Adipocyte (in vitro differentiated cells): Measurements from ENCODE around the gene FOXR1.
"Not testable (repeated sequence)": the region's sequence is repeated elsewhere in the genome, so short reads cannot be mapped to it uniquely, and the experiment has no call there.

Experiments used
- DNase-seq: peaks from one replicate; pipeline ENCODE4 v3.0.0-alpha.2; 2015; ENCODE audit warnings: low read depth
- H3K27me3 ChIP-seq: replicated peaks from 2 replicates; pipeline ENCODE4 v1.7.0; 2013; ENCODE audit warnings: mild to moderate bottlenecking, low read length, moderate library complexity; ENCODE audit not compliant: control insufficient read depth, insufficient read depth
- H3K36me3 ChIP-seq: 2 replicates; pipeline ENCODE4 v1.7.0; 2013; ENCODE audit warnings: low read length, mild to moderate bottlenecking, moderate library complexity; ENCODE audit not compliant: control insufficient read depth, insufficient read depth, severe bottlenecking
- H3K4me1 ChIP-seq: 2 replicates; pipeline ENCODE4 v1.7.0; 2013; ENCODE audit warnings: mild to moderate bottlenecking, low read length, moderate library complexity; ENCODE audit not compliant: control insufficient read depth, insufficient read depth
- H3K4me3 ChIP-seq: 2 replicates; pipeline ENCODE4 v1.7.0; 2013; ENCODE audit warnings: mild to moderate bottlenecking, low read length, moderate library complexity
- H3K9ac ChIP-seq: 2 replicates; pipeline ENCODE4 v1.7.0; 2013; ENCODE audit warnings: mild to moderate bottlenecking, low read length, moderate library complexity
- H3K9me3 ChIP-seq: 2 replicates; pipeline ENCODE4 v1.7.0; 2013; ENCODE audit warnings: mild to moderate bottlenecking, low read length, moderate library complexity; ENCODE audit not compliant: control insufficient read depth

FOXR1 gene

DNA sequence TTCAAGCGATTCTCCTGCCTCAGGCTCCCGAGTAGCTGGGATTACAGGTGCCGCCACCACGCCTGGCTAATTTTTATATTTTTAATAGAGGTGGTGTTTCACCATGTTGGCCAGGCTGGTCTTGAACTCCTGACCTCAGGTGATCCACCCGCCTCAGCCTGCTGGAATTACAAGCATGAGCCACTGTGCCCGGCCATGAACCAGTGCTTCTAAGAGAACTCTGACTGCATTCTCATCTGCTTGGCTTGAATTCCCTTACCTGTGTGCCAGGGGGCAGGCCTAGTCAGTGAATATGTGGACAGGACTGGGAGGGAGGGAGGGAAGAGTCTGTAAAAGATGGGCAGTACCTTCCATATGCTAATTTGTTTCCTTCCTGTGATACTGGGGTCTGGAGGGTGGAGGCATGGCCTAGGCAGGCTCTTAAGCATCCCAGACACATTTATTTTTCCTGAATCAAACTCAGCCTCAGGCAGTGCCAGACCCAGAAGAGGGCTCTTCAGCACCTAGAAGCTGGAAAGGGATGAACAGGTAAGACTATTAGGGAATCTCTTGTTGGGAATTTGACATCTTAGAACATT, 40.0 kb downstream of the FOXR1 start:
- no peak overlapping the region for H3K4me3 ChIP-seq
- peaks cover 66% of the 10 kb centered on the region for H3K36me3 ChIP-seq
- H3K4me1 ChIP-seq = peaks cover 9% of the 10 kb centered on the region
- no peaks in the 10 kb centered on the region for H3K27me3 ChIP-seq
- no peak for DNase-seq
- no peaks in the 10 kb centered on the region for H3K9me3 ChIP-seq
- no peak overlapping the region for H3K9ac ChIP-seq

DNA sequence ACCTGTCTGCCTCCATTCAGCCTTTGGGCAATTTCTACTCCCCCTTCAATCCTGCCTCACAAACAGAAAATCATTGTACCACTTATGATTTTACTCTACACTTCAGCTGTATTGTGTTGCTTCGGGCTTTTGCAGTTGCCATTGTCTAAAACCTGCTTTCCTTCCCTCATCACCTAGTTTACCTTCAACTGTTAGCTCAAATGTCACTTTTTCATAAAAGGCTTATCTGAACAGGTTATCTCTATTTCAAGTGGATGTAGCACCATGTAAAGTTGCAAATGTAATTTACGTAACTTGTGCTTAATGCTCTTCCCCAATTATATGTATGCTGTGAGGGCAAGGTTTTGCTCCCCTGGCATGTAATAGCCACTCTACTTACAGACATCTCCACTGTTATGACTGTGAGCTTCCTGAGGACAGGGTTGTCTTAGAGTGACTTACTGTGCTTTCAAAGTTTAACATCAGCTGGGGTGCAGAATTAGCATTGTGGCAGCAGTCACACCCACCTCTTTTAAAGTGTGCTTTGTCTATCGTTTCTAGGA, 41.1 kb downstream of the FOXR1 start:
- Histone ChIP-seq H3K9me3 (no peaks in the 10 kb centered on the region), H3K4me1 (peaks cover 15% of the 10 kb centered on the region), H3K27me3 (no peaks in the 10 kb centered on the region), H3K4me3 (no peak overlapping the region), H3K9ac (no peak overlapping the region), H3K36me3 (peaks cover 61% of the 10 kb centered on the region)
- no peak for DNase-seq

DNA sequence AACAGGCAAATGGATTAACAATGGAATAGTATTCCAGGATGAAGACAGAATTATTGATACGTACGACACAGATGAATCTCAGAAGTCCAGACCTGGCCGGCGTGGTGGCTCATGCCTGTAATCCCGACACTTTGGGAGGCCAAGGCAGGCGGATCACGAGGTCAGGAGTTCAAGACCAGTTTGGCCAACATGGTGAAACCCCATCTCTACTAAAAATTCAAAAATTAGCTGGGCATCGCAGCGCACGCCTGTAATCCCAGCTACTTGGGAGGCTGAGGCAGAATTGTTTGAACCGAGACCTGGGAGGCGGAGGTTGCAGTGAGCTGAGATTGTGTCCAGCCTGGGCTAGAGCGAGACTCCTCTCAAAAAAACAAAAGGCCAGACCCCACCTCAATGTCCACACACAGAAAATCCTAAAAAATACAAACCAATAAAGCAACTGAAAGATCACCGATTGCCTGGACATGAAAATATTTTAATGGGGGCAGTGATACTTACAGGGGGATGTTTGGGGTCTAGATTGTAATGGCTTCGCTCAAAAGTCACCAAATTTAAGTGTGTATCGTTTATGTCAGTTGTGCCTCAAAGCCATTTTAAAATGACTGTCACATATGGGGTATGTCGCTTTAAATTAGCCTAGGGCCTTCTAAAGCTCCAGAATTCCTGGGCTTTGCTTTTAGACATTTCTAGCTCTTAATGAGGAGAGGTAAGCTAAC, 42.8 kb downstream of the FOXR1 start:
- DNase-seq = no peak
- Histone ChIP-seq H3K4me1 (peaks cover 15% of the 10 kb centered on the region), H3K9me3 (no peaks in the 10 kb centered on the region), H3K9ac (no peak overlapping the region), H3K4me3 (no peak overlapping the region), H3K36me3 (peaks cover 57% of the 10 kb centered on the region), H3K27me3 (no peaks in the 10 kb centered on the region)

DNA sequence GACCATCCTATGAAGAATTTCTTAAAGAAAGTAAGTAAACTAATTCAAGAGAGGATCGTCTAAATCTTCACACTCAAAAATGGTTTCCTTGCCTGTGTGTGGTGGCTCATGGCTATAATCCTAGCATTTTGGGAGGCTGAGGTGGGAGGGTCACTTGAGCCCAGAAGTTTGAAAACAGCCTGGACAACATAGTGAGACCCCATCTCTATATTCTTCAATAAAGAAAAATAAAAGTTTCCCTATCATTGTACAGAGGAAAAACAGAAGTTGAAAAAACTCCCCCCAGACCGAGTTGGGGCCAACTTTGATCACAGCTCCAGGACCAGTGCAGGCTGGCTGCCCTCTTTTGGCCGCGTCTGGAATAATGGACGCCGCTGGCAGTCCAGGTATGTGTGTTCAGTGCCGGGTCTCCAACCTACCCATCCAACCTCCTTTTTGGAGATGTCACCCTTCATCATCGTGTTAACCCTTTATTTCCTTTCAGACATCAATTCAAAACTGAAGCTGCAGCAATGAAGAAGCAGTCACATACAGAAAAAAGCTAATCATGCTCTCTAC, 43.6 kb downstream of the FOXR1 start:
- H3K27me3 ChIP-seq = no peaks in the 10 kb centered on the region
- H3K9me3 ChIP-seq = no peaks in the 10 kb centered on the region
- no peak overlapping the region for H3K4me3 ChIP-seq
- no peak overlapping the region for H3K9ac ChIP-seq
- H3K4me1 ChIP-seq = peaks cover 20% of the 10 kb centered on the region
- no peak for DNase-seq
- peaks cover 56% of the 10 kb centered on the region for H3K36me3 ChIP-seq

DNA sequence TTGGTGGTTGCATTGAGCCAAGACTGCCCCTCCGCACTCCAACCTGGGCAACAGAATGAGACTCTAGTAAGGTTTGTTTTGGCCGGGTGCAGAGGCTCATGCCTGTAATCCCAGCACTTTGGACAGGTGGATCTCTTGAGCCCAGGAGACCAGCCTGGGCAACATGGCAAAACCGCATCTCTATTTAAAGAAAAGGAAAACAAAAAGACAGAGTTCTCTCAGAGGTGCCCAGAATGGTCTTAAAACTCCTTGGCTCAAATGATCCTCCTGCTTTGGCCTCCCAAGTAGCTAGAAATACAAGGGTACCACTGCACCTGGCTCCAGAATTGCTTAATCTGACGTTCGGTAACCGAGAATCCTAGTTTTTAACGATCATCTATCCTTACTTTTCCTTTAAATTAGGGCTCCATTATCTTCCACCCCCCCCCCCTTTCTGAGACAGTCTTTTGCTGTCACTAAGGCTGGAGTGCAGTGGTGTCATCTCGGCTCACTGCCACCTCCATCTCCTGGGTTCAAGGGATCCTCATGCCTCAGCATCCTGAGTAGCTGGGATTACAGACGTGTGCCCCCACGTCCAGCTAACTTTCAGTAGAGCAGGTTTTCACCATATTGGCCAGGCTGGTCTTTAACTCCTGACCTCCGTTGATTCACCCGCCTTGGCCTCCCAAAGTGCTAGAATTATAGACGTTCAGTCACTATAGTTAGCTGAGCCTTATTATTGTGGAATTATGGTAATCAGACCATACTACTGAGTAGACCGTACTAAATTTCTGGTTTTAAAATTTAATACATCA, 44.9 kb downstream of the FOXR1 start:
- no peaks in the 10 kb centered on the region for H3K9me3 ChIP-seq
- peak overlapping the region; percentile 92 for H3K4me3 ChIP-seq
- no peaks in the 10 kb centered on the region for H3K27me3 ChIP-seq
- no peak for DNase-seq
- peak overlapping the region; percentile 96 for H3K9ac ChIP-seq
- peaks cover 50% of the 10 kb centered on the region for H3K36me3 ChIP-seq
- H3K4me1 ChIP-seq = peaks cover 27% of the 10 kb centered on the region

DNA sequence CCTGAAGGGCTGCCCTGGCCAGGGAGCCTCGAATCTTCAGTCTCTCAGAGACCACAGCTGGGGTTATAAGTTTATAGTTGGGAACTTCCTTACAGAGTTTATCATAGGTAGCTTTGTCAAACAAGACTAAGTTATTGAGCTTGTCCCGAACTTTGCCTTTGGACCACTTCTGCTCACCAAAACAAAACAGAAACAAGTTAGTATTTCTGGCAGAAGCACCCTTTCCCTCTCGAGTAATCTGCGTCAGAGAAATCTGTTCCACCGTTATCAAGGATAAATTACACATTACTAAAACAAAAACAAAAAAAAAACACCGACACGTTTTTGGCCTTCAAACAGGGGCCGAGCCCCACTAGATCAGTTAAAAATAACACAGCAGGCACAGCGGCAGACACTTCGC, 45.8 kb downstream of the FOXR1 start:
- peak overlapping the region; percentile 92 for H3K4me3 ChIP-seq
- not testable (repeated sequence) for H3K27me3 ChIP-seq, DNase-seq, H3K9me3 ChIP-seq
- H3K9ac ChIP-seq = peak overlapping the region; percentile 96
- peaks cover 28% of the 10 kb centered on the region for H3K4me1 ChIP-seq
- peaks cover 46% of the 10 kb centered on the region for H3K36me3 ChIP-seq

DNA sequence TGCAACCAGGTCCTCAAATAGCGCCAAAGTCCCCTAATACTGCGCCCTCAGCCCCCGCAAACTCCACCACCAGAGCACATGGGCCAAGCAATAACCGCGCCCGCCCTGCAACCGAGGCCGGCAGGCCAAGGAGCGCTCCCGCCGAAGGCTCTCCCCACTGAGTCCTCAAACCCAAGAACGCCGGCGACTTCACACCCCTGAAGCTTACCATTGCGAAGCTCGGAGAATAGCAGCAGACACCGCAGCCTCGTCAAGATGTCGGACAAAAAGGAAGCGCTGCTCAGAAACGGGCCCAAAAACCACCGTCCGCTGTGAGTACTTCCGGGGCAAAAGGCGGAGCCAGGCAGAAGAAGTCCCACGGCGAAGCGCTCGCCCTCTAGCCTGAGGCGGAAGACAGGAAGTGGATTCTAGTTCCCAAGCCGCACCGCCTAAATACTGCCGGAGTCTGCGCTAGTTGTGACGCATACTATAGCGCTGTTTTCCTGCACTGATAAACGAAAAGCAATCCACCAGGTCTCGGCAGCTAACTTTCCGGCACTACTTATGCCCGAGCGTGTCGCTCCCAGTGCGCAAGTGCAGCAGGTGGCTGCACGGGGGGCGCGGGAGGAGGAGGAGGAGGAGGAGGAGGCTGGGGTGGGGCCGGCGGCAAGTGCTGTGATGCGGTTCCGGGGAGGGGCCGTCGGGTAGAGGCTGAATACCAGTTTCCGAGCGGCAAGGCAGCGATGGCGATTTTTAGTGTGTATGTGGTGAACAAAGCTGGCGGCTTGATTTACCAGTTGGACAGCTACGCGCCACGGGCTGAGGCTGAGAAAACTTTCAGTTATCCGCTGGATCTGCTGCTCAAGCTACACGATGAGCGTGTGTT, 46.7 kb downstream of the FOXR1 start, which contains the start of the genes RPS25 and TRAPPC4:
Gene RPS25 (minus strand): TSS at position 270 of the 865 bp plus-strand sequence. CDS start 59 bp downstream, at position 211.
Gene TRAPPC4 (plus strand): TSS at position 693 of the 865 bp plus-strand sequence. CDS start 30 bp downstream, at position 723.
- Histone ChIP-seq H3K4me3 (peak within 1 kb of the TSS; percentile 92), H3K4me1 (peaks cover 31% of the 10 kb centered on the region), H3K36me3 (peaks cover 45% of the 10 kb centered on the region), H3K27me3 (no peaks in the 10 kb centered on the region), H3K9me3 (no peaks in the 10 kb centered on the region), H3K9ac (peak within 1 kb of the TSS; percentile 96)
- peak; percentile 98 for DNase-seq

DNA sequence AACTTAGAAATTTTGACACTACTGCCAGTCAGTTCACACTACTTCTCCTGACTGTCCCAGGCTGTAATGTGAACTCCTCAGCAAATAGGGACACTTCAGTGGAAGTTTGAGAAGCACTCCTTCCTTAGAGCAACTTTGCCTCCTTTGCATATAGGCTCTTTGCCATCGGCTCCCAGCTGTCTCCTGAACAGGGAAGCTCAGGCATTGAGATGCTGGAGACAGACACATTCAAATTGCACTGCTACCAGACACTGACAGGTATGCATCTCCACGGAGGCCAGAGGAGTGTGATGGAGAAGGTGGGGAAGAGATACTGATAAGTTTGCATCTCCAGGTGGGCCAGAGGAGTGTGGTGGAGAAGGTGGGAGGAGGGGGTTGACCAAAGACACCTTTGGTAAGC, 48.4 kb downstream of the FOXR1 start:
- no peak for DNase-seq
- H3K9ac ChIP-seq = peak overlapping the region; percentile 96
- peaks cover 45% of the 10 kb centered on the region for H3K36me3 ChIP-seq
- H3K27me3 ChIP-seq = no peaks in the 10 kb centered on the region
- no peaks in the 10 kb centered on the region for H3K9me3 ChIP-seq
- H3K4me1 ChIP-seq = peaks cover 46% of the 10 kb centered on the region
- H3K4me3 ChIP-seq = peak overlapping the region; percentile 92

DNA sequence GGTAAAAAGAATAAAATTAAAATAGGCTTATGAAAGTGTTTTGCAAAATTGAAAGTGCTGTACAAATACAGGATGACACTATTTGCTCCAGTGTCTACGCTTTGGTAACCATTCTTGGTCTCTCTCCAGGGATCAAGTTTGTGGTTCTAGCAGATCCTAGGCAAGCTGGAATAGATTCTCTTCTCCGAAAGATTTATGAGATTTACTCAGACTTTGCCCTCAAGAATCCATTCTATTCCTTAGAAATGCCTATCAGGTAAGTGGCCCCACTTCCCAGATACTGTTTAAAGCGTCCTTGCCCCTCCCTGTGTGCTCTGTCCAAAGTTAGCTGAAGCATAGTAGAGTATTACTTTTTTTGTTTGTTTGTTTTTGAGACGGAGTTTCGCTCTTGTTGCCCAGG, 50.1 kb downstream of the FOXR1 start:
- Histone ChIP-seq H3K4me3 (no peak overlapping the region), H3K27me3 (no peaks in the 10 kb centered on the region), H3K4me1 (peaks cover 46% of the 10 kb centered on the region), H3K36me3 (peaks cover 32% of the 10 kb centered on the region), H3K9ac (no peak overlapping the region), H3K9me3 (no peaks in the 10 kb centered on the region)
- DNase-seq = no peak

DNA sequence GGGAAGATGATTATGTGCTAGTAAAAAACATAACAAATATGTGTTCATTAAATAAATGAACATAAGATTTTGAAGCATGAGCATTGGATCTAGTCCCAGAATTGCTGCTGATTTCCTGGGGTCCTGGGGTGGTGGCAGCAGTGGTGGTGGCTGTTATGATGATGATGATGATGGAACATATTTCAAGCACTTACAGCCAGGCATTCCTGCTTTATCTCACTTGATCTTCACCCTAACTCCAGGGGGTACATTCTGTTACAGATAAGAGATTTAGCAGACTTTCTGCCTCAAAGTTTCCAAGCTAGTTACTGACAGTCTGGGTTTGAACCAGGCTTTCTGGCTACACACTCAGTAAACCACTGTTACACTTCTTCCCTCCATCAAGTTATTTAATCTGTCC, 52.2 kb downstream of the FOXR1 start:
- no peak overlapping the region for H3K9ac ChIP-seq
- H3K4me1 ChIP-seq = peaks cover 41% of the 10 kb centered on the region
- H3K36me3 ChIP-seq = peaks cover 28% of the 10 kb centered on the region
- no peak for DNase-seq
- H3K4me3 ChIP-seq = no peak overlapping the region
- no peaks in the 10 kb centered on the region for H3K9me3 ChIP-seq
- H3K27me3 ChIP-seq = no peaks in the 10 kb centered on the region
